NK-92 (cell line): Measurements from ENCODE around the gene TRIM65.
"Not testable (repeated sequence)": the region's sequence is repeated elsewhere in the genome, so short reads cannot be mapped to it uniquely, and the experiment has no call there.

ENCODE experiments used
- DNase-seq: peaks from one replicate; lab custom pipeline; 2025; ENCODE audit not compliant: unreplicated experiment; lab: John Stamatoyannopoulos, UW

TRIM65 gene

DNA sequence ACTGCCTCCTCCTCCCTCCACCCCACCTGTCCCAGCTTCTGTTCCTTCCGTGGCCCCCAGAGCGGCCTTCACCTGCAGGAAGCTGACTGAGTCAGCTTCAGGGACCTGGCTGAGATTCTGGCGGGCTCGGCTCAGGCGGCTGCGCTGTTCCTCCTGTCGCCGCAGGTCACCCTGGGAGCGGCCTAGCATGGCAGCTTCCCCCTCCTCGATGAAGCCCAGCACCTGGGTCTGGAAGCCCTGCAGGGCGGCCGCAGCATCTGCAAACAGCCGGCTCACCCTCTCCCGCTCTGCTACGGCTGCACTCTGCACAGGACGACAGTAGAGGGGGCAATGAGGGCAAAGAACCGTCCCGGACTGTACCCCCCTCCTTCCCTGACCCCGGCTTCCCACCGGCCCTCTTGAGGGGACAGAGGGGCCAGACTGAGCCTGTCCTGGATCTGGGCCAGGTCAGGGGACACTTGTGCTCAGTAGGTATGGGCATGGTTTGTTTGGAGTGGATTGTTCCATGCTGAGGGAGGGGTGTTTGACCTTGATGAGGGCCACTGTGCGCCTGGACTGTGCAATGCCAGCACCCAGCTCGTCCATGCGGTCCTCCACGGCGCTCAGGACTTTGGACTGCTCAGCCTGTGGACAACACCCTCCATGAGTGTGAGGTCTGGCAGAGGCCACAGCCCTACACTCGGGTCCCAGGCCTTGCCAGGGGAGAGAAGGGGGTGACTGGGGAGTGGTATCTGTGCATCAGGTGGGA lies 20.4 kb downstream of the TRIM65 start:
- no peak for DNase-seq

- DNase-seq: no peak
These were observed 20.9 kb downstream of the TRIM65 start for GRCh38 chr17:75875940-75876189.

- DNase-seq: no peak
These were observed 21.4 kb downstream of the TRIM65 start for GRCh38 chr17:75875182-75875939.

DNA sequence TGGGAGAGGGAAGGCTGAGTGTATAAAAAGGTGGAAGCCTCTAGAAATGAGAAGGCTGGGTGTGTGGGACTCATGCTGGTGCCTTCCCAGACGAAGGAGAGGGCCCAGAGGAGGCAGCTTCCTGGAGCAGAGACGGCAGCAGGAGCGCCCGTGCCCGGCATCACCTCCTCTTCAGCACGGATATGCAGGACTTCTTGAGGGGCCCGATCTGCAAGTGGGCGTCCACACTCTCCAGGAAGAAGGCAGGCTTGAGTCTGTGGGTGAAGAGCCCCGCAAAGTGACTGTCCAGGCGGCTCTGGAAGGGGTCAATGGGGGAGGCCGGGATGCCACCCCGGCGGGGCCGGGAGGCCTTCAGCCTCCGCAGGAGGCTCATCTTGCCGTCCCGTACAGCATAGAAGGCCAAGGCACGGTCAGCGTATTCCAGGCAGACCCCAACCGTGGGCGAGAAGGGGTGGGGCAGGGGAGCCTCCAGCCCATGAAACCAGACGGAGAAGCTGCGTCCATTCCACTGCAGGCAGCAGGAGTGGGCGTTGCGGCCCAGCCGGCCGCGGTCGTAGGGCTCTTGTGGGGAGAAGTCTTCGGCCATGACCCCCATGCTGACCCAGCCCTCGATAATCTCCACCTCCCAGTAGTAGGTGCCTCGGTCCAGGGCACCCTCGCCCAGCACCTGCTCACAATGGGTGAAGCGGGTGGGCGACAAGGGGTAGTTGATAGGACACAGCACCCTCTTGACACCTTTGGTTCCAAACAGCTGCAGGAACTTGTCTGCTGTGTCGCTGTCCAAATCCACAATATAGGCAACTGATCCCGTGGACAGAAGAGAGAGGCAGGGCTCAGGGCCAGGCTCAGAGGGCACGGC lies 22.2 kb downstream of the TRIM65 start:
- DNase-seq: no peak

- no peak for DNase-seq
These were observed 23.0 kb downstream of the TRIM65 start for GRCh38 chr17:75873587-75874322.

DNA sequence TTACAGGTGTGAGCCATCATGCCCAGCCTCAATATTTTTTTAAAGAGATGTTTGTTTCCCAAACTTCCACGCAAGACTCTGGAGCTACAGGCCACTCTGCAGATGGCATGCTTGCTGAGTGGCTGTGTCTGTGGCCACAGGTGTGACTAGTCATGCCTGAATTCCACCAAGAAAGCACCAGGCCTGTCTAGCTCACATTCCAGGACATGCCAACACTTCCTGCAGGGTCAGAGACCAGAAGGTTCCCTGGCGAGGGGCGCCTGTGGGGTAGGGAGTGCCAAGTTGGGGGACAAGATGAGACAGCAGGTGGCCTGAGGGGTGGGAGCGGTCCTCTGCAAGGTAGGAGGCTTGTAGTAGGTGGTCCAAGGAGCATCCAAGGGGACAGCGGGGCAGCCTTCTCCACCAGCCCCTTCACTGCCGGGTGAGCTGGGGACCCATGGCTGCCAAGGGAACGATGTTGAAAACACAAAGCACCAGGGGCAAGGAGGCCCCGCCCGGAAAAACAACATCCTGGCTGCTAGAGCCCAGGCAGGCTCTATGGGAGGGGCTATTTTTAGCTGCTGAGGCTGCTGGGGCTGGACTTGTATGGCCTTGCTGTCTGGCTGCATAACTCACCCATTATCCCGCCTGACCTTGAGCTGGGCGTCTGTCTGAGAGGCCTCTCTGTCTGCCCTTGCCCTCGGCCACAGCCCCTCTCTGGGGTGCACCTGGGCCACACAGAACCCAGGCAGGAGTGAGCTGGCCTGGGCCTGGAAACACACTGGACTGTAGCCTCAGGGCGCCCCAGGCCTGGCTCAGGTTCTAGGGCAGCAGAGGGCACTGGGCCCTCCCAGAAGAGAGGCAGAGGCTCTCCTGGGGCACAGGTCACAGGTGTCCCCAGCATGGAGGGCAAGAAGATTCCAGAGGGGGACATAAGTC lies 24.1 kb downstream of the TRIM65 start:
- no peak for DNase-seq

DNA sequence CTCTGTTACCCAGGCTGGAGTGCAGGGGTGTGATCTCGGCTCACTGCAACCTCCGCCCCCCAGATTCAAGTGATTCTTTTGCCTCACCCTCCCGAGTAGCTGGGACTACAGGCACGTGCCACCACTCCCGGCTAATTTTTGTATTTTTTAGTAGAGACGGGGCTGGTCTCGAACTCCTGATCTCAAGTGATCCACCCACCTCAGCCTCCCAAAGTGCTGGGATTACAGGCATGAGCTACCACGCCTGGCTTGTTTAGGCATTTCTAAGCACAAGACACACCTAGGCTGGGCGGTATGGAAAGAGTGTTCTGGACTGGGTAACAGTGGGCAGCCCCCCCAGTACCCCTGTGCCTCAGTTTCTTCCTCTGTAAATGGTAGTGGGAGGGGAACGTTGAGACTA lies 26.5 kb downstream of the TRIM65 start:
- DNase-seq: not testable (repeated sequence)

- DNase-seq: no peak
These were observed 27.2 kb downstream of the TRIM65 start for GRCh38 chr17:75869282-75870141.

GRCh38 chr17:75868730-75869281 lies 27.9 kb downstream of the TRIM65 start:
- DNase-seq: not testable (repeated sequence)

GRCh38 chr17:75865404-75866188 lies 31.2 kb downstream of the TRIM65 start:
- DNase-seq: not testable (repeated sequence)

DNA sequence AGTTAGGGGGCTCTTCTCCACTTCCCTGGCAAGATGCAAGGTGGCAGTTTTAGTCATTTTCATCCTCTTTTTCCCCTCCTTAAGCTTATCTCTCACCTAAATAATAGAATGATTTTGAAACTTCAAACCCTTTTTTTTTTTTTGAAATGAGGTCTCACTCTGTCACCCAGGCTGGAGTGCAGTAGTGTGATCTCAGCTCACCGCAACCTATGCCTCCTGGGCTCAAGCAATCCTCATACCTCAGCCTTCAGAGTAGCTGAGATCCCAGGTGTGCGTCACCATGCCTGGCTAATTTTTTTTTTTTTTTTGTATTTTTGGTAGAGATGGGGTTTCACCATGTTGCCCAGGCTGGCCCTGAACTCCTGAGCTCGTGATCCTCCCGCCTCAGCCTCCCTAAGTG lies 31.9 kb downstream of the TRIM65 start:
- not testable (repeated sequence) for DNase-seq

DNA sequence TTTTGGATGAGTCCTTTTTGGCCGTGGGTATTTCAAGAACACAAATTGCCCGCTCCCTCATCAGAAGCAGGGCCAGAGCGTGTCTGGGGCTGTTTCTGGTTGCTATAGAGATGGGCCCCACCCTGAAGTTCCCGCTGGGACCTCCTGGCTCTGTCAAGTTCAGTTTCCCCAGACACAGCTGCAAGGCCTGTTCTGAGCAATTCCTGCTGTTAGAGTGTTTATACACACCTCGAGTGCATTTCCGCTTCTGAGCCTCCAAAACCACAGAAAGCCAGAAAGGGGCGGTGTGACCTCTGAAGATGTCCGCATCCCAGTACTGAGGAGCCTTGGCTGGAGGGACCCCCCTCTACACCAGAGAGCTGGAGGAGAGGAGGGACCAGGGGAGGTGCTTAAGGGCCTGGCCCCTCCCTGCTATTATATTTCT lies 32.3 kb downstream of the TRIM65 start:
- no peak for DNase-seq

DNA sequence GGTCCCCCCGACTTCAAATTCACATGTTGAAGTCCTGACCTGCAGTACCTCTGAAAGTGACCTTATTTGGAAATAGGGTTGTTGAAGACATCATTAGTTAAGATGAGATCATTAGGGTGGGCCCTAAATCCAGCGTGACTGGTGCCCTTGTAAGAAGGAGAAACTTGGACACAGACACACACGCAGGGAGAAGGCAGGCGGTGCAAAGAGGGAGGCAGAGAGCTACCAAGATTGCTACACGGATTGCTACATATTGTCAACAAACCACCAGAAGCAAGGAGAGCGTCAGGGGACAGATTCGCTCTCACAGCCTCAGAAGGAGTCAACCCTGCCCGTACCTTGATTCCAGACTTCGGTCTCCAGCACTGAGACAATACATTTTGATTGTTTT lies 34.8 kb downstream of the TRIM65 start:
- no peak for DNase-seq

DNA sequence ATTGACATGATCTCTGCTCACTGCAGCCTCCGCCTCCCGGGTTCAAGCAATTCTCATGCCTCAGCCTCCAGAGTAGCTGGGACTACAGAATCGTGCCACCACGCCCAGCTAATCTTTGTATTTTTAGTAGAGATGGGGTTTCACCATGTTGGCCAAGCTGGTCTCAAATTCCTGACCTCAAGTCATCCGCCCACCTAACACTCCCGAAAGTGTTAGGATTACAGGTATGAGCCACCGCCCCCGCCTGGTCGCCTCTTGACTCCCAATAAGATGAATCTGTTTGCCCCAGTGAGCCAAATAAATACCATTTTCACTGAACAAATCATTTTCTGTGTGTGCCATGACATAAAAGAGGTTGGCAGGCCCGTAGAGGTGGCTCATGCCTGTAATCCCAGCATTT lies 37.4 kb downstream of the TRIM65 start:
- not testable (repeated sequence) for DNase-seq

- DNase-seq: no peak
These were observed 40.5 kb downstream of the TRIM65 start for GRCh38 chr17:75856062-75856756.

DNA sequence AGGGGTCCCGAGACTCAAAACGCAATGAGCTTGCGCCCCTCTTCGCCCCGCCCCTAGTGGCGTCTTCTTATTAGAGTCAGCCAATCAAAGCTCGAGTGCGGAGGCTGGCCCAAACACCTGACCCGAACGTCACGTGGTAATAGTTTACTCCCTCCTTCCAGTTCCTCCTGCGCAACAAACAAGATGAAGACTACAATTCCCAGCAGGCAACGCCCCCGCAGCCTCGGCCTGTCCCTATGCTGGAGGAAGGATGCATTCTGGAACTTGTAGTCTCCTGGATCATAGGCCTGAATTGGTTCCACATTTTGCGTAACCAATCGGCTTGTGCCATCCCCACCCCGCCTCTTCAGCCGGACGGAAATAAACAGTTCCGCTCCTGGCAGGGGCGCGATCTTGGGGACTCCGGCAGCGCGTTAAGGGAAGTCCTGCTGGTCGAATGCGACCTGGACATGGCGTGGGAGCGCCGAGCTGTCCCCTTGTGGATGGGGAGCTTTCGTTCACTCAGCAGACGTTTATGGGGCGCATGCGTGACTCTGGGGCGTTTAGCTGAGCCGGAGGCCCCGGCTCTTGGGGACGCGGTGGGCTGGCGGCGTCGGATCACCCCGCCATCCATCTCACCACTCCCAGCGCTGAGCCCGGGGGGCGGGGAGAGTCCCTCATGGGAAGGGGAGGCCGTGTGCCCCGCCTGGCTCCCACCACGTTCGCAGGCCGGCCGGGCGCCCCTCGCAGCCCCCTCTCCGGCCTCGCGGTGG lies 41.3 kb downstream of the TRIM65 start, which contains the start of gene WBP2:
WBP2 (minus strand) TSS at position 26 of the 752 bp plus-strand sequence. CDS start 38 bp downstream, outside the sequence.
- peak; percentile 90 for DNase-seq
